ENCODE data around the gene LRRFIP1. TPM values are rescaled to one million over a fixed set of nuclear protein-coding genes. Genes with fewer than 3 reads are reported as not detected.

The LRRFIP1 gene
- total and polyA plus RNA-seq, 2 donors (not counting 3 experiments of a cell fraction or from before 2014, with no cell fraction given) = 39.2 to 179 TPM

DNA sequence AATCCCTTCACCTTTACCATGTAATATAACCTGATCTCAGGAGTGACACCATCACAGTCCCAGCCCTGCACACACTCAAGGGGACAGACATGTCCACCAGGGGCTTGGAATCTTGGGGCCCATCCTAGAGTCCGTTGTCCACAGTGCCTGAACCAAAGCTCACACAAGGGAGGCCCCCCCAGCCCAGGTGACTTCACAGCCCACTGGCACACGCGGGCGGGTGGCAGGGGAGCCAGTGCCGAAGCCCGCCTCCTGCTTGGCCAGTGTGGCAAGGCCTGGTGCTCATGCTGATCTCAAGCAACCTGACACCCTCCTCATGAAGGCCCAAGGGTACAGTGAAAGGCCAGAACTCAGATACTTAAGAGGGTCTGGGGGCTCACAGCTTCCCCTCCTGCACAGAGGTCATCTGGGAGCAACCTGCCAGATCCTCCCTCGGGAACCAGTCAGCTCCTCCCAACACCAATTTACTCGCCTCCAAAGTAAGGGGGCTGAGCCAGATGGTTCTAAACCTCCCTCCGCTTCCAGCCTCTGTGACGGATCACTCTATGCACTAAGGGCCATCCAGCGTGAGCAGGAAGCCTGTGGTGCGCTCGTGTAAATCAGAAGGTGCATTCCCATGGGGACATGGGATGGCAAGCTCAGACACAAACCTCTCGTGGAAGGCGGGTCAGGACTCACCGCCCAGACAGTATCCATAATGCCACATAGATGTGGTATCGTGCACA is 33.6 kb upstream of the LRRFIP1 start:
- Histone ChIP-seq H3K36me3 (ENCODE audit: control insufficient read depth in 2 of 2, extremely low read depth in 1 of 2, insufficient read depth in 2 of 2, low read length in 2 of 2) (no peaks in the 10 kb centered on the region), H3K27me3 (ENCODE audit: control insufficient read depth in 2 of 2, insufficient read depth in 2 of 2, low read length in 2 of 2) (peaks cover 0 to 2% of the 10 kb centered on the region in 2 experiments), H3K9ac (replicated peaks; ENCODE audit: extremely low read depth, insufficient read depth, low read length) (no peak overlapping the region), H2AFZ (ENCODE audit: low read depth, low read length) (no peak overlapping the region), H3K9me1 (replicated peaks; ENCODE audit: control insufficient read depth, extremely low read depth, insufficient read depth, low read length) (no peaks in the 10 kb centered on the region), H3K27ac (ENCODE audit: insufficient read depth, low read depth, low read length) (no peak overlapping the region), H3K4me3 (replicated peaks in 1 of 3; ENCODE audit: insufficient read depth in 1 of 3, low read depth in 1 of 3, low read length in 3 of 3) (no peak overlapping the region), H4K20me1 (replicated peaks; ENCODE audit: control insufficient read depth, extremely low read depth, insufficient read depth, low read length) (no peaks in the 10 kb centered on the region), H3K4me2 (ENCODE audit: insufficient read depth, low read length) (no peak overlapping the region), H3K79me2 (ENCODE audit: control insufficient read depth, insufficient read depth, low read length) (no peaks in the 10 kb centered on the region), H3K4me1 (ENCODE audit: control insufficient read depth, extremely low read depth, insufficient read depth, low read length) (no peaks in the 10 kb centered on the region), H3K9me3 (replicated peaks; ENCODE audit: control insufficient read depth, insufficient read depth, low read length) (no peaks in the 10 kb centered on the region)
- FAIRE-seq (no peak), DNase-seq (ENCODE audit: low read depth, low spot score) (no peak)
- POLR2A ChIA-PET = no interaction called here
- dilution Hi-C loops (cut with MboI; ENCODE audit: extremely low pct_ligation_motif_present, low sequenced_read_pairs) (no loop called here), intact Hi-C loops (cut with micrococcal nuclease) (no loop called here)
- BruUV-seq (replicated peaks) = no TSS peak
- no peak for TF ChIP-seq JUN (IDR thresholded peaks at IDR 0.05; ENCODE audit: borderline replicate concordance, insufficient read depth, insufficient read length, low read depth)
- TF ChIP-seq EZH2 (IDR thresholded peaks at IDR 0.05; ENCODE audit: borderline replicate concordance, low read depth, low read length, severe bottlenecking) = no peak
- no peak for TF ChIP-seq MYC (IDR thresholded peaks at IDR 0.05; ENCODE audit: low read depth, low read length)
- TF ChIP-seq FOS (IDR thresholded peaks at IDR 0.05; ENCODE audit: borderline replicate concordance, insufficient read depth, low read length) = no peak
- TF ChIP-seq, protein P1, sequence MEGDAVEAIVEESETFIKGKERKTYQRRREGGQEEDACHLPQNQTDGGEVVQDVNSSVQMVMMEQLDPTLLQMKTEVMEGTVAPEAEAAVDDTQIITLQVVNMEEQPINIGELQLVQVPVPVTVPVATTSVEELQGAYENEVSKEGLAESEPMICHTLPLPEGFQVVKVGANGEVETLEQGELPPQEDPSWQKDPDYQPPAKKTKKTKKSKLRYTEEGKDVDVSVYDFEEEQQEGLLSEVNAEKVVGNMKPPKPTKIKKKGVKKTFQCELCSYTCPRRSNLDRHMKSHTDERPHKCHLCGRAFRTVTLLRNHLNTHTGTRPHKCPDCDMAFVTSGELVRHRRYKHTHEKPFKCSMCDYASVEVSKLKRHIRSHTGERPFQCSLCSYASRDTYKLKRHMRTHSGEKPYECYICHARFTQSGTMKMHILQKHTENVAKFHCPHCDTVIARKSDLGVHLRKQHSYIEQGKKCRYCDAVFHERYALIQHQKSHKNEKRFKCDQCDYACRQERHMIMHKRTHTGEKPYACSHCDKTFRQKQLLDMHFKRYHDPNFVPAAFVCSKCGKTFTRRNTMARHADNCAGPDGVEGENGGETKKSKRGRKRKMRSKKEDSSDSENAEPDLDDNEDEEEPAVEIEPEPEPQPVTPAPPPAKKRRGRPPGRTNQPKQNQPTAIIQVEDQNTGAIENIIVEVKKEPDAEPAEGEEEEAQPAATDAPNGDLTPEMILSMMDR (IDR thresholded peaks at IDR 0.05; ENCODE audit: extremely low read depth in 1 of 2, insufficient read depth in 1 of 2, low read depth in 1 of 2, low read length in 2 of 2) = no peak
- TF ChIP-seq, protein P2, sequence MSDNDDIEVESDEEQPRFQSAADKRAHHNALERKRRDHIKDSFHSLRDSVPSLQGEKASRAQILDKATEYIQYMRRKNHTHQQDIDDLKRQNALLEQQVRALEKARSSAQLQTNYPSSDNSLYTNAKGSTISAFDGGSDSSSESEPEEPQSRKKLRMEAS (IDR thresholded peaks at IDR 0.05; ENCODE audit: insufficient read depth, insufficient read length) = no peak
- no peak for TF ChIP-seq POLR2AphosphoS5 (IDR thresholded peaks at IDR 0.05; ENCODE audit: insufficient read depth, low read depth, low read length)
- TF ChIP-seq POLR2A (IDR thresholded peaks at IDR 0.05; ENCODE audit: low read depth, low read length) = no peak
- no peak for TF ChIP-seq GATA2 (IDR thresholded peaks at IDR 0.05; ENCODE audit: insufficient read depth, insufficient read length, low read depth, low read length)
- CTCF ChIA-PET = interaction anchor here (1.4 kb wide), 1 partner anchor 151 kb away, joined by 5 read pairs; no protein-coding TSS in a partner anchor

Data from endothelial cell of umbilical vein (primary cell).